Adrenal gland (tissue), 12 donors: ENCODE data around the gene TRMT1. TPM values are rescaled to one million over a fixed set of nuclear protein-coding genes. Genes with fewer than 3 reads are reported as not detected.

Experiments
- DNase-seq, 7 donors: peaks; one replicate each; pipeline ENCODE4 v3.0.0-alpha.2; 2019 to 2020
- H3K27ac ChIP-seq, 5 donors: fragments of 200-600 bp; sonication (generic) in 4 of 5; 1 replicate in 3 of 5; 2 replicates in 2 of 5; pipeline versions ENCODE4 v1.5.1 to v1.8.0; 2016 to 2020; ENCODE audit warnings: mild to moderate bottlenecking in 1 of 5
- H3K27me3 ChIP-seq: fragments of 200-600 bp; 2 replicates; pipeline ENCODE4 v1.8.0; 2021
- H3K36me3 ChIP-seq, 2 donors: fragments of 200-600 bp; replicated peaks in 1 of 2; 1 replicate in 1 of 2; 2 replicates in 1 of 2; pipeline versions ENCODE4 v1.5.1 to v1.8.0; 2018 to 2022
- H3K4me1 ChIP-seq, 2 donors: fragments of 200-600 bp; replicated peaks in 1 of 2; 1 replicate in 1 of 2; 2 replicates in 1 of 2; pipeline versions ENCODE4 v1.5.1 to v1.8.0; 2018 to 2021
- H3K4me3 ChIP-seq, 4 donors: fragments of 200-600 bp; sonication (generic) in 3 of 4; one replicate each; pipeline ENCODE4 v1.5.1; 2016 to 2018
- H3K9me3 ChIP-seq, 3 donors: fragments of 200-600 bp; sonication (generic) in 1 of 3; replicated peaks in 1 of 3; 1 replicate in 2 of 3; 2 replicates in 1 of 3; pipeline versions ENCODE4 v1.5.1 to v1.8.0; 2016 to 2021
- POLR2A ChIP-seq, 2 donors: fragments of 450-650 bp; IDR thresholded peaks; one replicate each; pipeline ENCODE4 v1.6.1; 2017; ENCODE audit warnings: antibody characterized with exemption in 2 of 2, mild to moderate bottlenecking in 2 of 2, moderate library complexity in 1 of 2
- WGBS, 4 donors: extraction: QIAGEN DNeasy Blood & Tissue Kit in 2 of 4; methylation state at CpG; one replicate each; pipeline versions ENCODE4 v1.1.5 to v1.1.7; 2013 to 2017; 5-methylcytosine and 5-hydroxymethylcytosine counted together
- intact Hi-C, 2 donors: fragments of 100-400 bp; cut with DNase I; formaldehyde crosslinking; loops; one replicate each; pipeline versions ENCODE4 v1.14.1 to v1.15.0; 2022 to 2023
- polyA plus RNA-seq, 3 donors: library from polyadenylated mRNA; stranded (reverse); fragments of 200-250 nt in 2 of 3; fragments of 350-450 nt in 1 of 3; fragmentation: Illumina TruSeq in 1 of 3; extraction: RNeasy Lipid Tissue Mini Kit (QIAGEN cat#74804) in 1 of 3; gene quantifications; one replicate each; pipeline ENCODE4 v1.2.3, GENCODE V29; 2013 to 2014
- total RNA-seq, 9 donors: library from RNA; depleted of rRNA in 4 of 9; stranded (reverse); fragments of >200 nt in 4 of 9; fragments of 120-200 nt in 1 of 9; fragmentation: NEBNext Ultra II Directional in 1 of 9; extraction: Animal tissue kit (Norgen Biotek cat#: 25700) in 1 of 9; gene quantifications; one replicate each; pipeline versions ENCODE4 v1.1.0 to v1.2.4, GENCODE V29; 2013 to 2023
- TF ChIP-seq, protein P1 (sequence below), 6 experiments: fragments of 450-650 bp in 4 of 6; fragments of 200-600 bp in 2 of 6; sonication (generic) in 1 of 6; IDR thresholded peaks; 1 replicate in 5 of 6; 2 replicates in 1 of 6; pipeline versions ENCODE4 v1.5.1 to v1.8.0; 2016 to 2021; ENCODE audit warnings: antibody characterized with exemption in 6 of 6, mild to moderate bottlenecking in 2 of 6, moderate library complexity in 1 of 6
- donor health status: healthy with polysubstance abuse.
- donor health status: Bipolar disorder and iron deficiency.
- donor health status: DM: yes; HTN: yes; CAD: no.
- donor health status: DM: no; HTN: no; CAD: no.
- donor health status: DM: no; HTN: no; CAD: no.
- donor health status: DM: yes; HTN: yes; CAD: no.

TRMT1 gene
- total and polyA plus RNA-seq, 12 donors: 13.4 to 229 (median 35.4) TPM

DNA sequence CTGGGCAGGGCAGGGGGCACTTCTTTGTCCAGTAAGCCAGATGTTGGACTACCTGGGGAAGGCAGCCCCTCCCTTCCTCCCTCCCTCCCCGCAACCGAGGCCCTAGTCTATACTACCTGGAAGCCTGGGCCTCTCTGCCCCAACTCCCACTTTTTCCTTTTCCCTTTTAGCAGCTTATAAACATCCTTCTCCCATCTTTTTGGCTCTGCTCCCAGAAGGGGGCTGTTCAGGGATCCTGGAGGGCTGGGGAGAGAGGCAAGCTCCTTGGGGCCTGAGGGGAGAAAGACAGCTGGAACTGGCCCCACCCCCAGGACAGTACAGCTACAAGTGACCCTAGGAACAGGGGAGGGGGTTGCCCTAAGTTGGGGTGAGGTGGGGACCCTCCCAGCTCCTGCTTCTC is 58.8 kb downstream of the TRMT1 start:
- intact Hi-C loops: no loop called here
- H3K4me1 ChIP-seq: peaks cover 11 to 36% of the 10 kb centered on the region in 2 donors
- no peaks in the 10 kb centered on the region for H3K27me3 ChIP-seq
- WGBS, 4 donors: 63 to 83% (median 76%) methylated on average over 2 of the region's 2 CpGs
- H3K27ac ChIP-seq: no peak overlapping the region
- no peaks in the 10 kb centered on the region for H3K36me3 ChIP-seq
- no peak overlapping the region for H3K4me3 ChIP-seq
- TF ChIP-seq POLR2A (IDR thresholded peaks at IDR 0.05): no peak
- TF ChIP-seq, protein P1, sequence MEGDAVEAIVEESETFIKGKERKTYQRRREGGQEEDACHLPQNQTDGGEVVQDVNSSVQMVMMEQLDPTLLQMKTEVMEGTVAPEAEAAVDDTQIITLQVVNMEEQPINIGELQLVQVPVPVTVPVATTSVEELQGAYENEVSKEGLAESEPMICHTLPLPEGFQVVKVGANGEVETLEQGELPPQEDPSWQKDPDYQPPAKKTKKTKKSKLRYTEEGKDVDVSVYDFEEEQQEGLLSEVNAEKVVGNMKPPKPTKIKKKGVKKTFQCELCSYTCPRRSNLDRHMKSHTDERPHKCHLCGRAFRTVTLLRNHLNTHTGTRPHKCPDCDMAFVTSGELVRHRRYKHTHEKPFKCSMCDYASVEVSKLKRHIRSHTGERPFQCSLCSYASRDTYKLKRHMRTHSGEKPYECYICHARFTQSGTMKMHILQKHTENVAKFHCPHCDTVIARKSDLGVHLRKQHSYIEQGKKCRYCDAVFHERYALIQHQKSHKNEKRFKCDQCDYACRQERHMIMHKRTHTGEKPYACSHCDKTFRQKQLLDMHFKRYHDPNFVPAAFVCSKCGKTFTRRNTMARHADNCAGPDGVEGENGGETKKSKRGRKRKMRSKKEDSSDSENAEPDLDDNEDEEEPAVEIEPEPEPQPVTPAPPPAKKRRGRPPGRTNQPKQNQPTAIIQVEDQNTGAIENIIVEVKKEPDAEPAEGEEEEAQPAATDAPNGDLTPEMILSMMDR (IDR thresholded peaks at IDR 0.05): no peak
- no peak for DNase-seq
- no peaks in the 10 kb centered on the region for H3K9me3 ChIP-seq

DNA sequence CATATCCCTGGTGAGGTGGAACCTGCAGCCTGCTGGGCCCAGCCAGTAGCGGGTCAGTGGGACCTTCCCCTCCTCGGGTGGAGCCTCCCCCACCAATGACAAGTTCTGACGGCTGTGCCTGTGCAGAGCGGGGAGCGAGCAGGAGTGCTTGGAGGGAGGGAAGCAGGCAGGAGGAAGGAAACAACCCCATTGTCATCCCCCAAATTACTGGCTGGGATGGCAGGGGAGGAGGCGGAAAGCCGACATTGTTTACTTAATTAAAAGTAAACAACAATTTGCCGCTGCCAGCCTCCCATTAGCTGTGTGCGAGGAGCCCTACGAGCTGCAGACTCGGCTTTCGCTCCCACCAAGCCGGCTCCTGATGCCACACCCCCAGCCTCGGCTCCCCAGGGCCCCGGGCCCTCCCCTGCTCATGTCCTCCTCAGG is 59.4 kb downstream of the TRMT1 start:
- no peak for DNase-seq
- WGBS, 4 donors: 66 to 78% (median 76%) methylated on average over 14 to 15 of the region's 15 CpGs
- Histone ChIP-seq H3K4me3 (no peak overlapping the region), H3K9me3 (no peaks in the 10 kb centered on the region), H3K27me3 (no peaks in the 10 kb centered on the region), H3K27ac (peak overlapping the region in 1 of 5 donors; percentile 86), H3K36me3 (no peaks in the 10 kb centered on the region), H3K4me1 (peaks cover 11 to 40% of the 10 kb centered on the region in 2 donors)
- intact Hi-C loops: no loop called here
- TF ChIP-seq POLR2A (IDR thresholded peaks at IDR 0.05): no peak
- TF ChIP-seq, protein P1 (IDR thresholded peaks at IDR 0.05): no peak

GRCh38 chr19:13056052-13056660 is 60.4 kb downstream of the TRMT1 start:
- 74 to 86% (median 75%) methylated on average over 9 to 17 of the region's 17 CpGs for WGBS, 4 donors
- Histone ChIP-seq H3K27me3 (no peaks in the 10 kb centered on the region), H3K4me3 (no peak overlapping the region), H3K27ac (peak overlapping the region in 3 of 5 donors; percentile 43 to 86 (median 80)), H3K9me3 (no peaks in the 10 kb centered on the region), H3K36me3 (no peaks in the 10 kb centered on the region), H3K4me1 (peaks cover 11 to 44% of the 10 kb centered on the region in 2 donors)
- no peak for TF ChIP-seq POLR2A (IDR thresholded peaks at IDR 0.05)
- TF ChIP-seq, protein P1 (IDR thresholded peaks at IDR 0.05): no peak
- DNase-seq: no peak
- intact Hi-C loops: no loop called here

DNA sequence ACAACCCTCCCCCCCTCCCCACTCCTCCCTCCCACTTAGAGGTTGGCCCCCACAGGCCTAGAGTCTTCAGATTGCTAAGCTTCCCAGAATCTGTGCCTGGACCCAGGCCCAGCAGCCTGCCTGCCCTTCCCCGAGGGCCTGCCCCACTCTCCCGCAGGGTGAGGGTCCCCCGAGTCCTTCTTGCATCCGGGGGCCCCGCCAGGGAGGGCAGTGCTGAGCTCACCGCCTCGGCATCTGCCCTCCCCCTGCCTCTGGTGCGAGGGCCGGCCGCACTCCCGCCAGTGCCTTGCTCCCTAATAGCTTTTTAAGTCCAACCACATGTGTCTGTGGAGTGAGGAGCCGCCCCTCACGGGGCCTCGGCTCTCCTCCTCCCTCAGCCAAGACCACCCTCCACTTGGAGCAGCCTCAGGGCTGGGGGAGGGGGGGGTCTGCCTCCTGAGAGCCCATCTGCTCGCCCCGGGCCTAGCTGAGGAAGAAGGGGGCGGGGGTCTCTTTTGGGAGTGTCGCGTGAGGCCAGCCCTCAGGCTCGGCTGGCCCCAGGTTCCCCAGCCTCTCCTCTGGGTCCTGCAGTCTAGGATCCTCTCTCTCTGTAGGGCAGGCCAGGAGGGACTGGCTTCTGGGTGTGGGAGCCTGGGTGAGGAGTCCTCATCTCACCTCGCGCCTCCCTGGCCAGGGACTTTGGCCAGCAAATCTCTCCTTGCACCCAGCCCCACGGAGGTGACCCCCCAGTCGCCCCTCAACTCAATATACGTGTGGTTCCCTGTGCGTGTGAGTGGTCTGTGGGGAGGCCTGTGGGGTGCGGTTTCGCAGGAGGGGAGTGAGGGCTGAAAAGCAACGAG is 61.1 kb downstream of the TRMT1 start:
- peaks cover 5 to 38% of the 10 kb centered on the region in 2 donors for H3K4me1 ChIP-seq
- intact Hi-C loops: no loop called here
- WGBS, 4 donors: 63 to 84% (median 66%) methylated on average over 9 to 29 of the region's 29 CpGs
- peak overlapping the region; percentile 32 to 86 (median 46) for H3K27ac ChIP-seq
- peak in 6 of 7 donors; percentile 28 to 65 (median 40) for DNase-seq
- H3K36me3 ChIP-seq: no peaks in the 10 kb centered on the region
- H3K27me3 ChIP-seq: no peaks in the 10 kb centered on the region
- H3K4me3 ChIP-seq: no peak overlapping the region
- no peaks in the 10 kb centered on the region for H3K9me3 ChIP-seq
- TF ChIP-seq POLR2A (IDR thresholded peaks at IDR 0.05): no peak
- TF ChIP-seq, protein P1 (IDR thresholded peaks at IDR 0.05): no peak
